T-cell (primary cell): ENCODE data around the gene SLC26A3. TPM values are rescaled to one million over a fixed set of nuclear protein-coding genes. Genes with fewer than 3 reads are reported as not detected.
"Not testable (repeated sequence)": the region's sequence is repeated elsewhere in the genome, so short reads cannot be mapped to it uniquely, and the experiment has no call there.

Source experiments
- ATAC-seq, 4 experiments: fragments of 200-7000 bp in 3 of 4; fragments of 150-1000 bp in 1 of 4; cut with Tn5 transposase; replicated peaks in 1 of 4; 1 replicate in 3 of 4; 2 replicates in 1 of 4; pipeline ENCODE4 v1.10.0; 2021; ENCODE audit warnings: moderate library complexity in 3 of 4, mild to moderate bottlenecking in 2 of 4, moderate number of reproducible peaks in 1 of 4
- CTCF ChIA-PET, 2 donors: fragments of 300-600 bp; sonication (Branson Sonifier 250); formaldehyde crosslinking; loops; one replicate each; lab custom pipeline; 2022; ENCODE audit warnings: antibody characterized with exemption in 2 of 2; lab: Charles Lee
- POLR2A ChIA-PET, 2 donors: fragments of 300-600 bp; sonication (Branson Sonifier 250); formaldehyde crosslinking; loops; one replicate each; lab custom pipeline; 2022; ENCODE audit warnings: antibody characterized with exemption in 2 of 2; lab: Charles Lee
- DNase-seq, 35 experiments: peaks; one replicate each; pipeline versions ENCODE4 v3.0.0 to v3.0.0-alpha.2; 2013 to 2023
- H3K27ac ChIP-seq: one replicate; pipeline ENCODE4 v1.5.1; 2013; ENCODE audit warnings: low read length
- H3K27me3 ChIP-seq, 2 experiments: replicated peaks in 1 of 2; 1 replicate in 1 of 2; 2 replicates in 1 of 2; pipeline versions ENCODE4 v1.6.1 to v1.7.0; 2013; ENCODE audit warnings: low read length in 1 of 2, mixed read lengths in 1 of 2; ENCODE audit not compliant: control insufficient read depth in 2 of 2, insufficient read depth in 2 of 2; ENCODE audit errors: extremely low read depth in 1 of 2
- H3K36me3 ChIP-seq, 2 donors: 1 replicate in 1 of 2; 2 replicates in 1 of 2; pipeline versions ENCODE4 v1.6.1 to v1.7.0; 2013; ENCODE audit warnings: low read length in 1 of 2; ENCODE audit not compliant: control insufficient read depth in 2 of 2, insufficient read depth in 1 of 2; ENCODE audit errors: extremely low read depth in 1 of 2
- H3K4me1 ChIP-seq, 2 experiments: 1 replicate in 1 of 2; 2 replicates in 1 of 2; pipeline versions ENCODE4 v1.6.1 to v1.7.0; 2013; ENCODE audit warnings: low read length in 2 of 2, mixed read lengths in 1 of 2; ENCODE audit not compliant: insufficient read depth in 2 of 2, control insufficient read depth in 1 of 2; ENCODE audit errors: extremely low read depth in 1 of 2
- H3K4me3 ChIP-seq, 2 donors: 1 replicate in 1 of 2; 2 replicates in 1 of 2; pipeline versions ENCODE4 v1.5.1 to v1.7.0; 2013; ENCODE audit warnings: mild to moderate bottlenecking in 2 of 2, low read length in 1 of 2, moderate library complexity in 1 of 2; ENCODE audit not compliant: control insufficient read depth in 1 of 2; ENCODE audit errors: extremely low read depth in 1 of 2
- H3K9me3 ChIP-seq: 2 replicates; pipeline ENCODE4 v1.7.0; 2013
- H3K27ac Mint-ChIP-seq, 2 donors: one replicate each; pipeline ENCODE4 v1.8.0; 2020 to 2021; ENCODE audit warnings: mild to moderate bottlenecking in 2 of 2, mixed read lengths in 2 of 2
- H3K27me3 Mint-ChIP-seq, 2 donors: one replicate each; pipeline ENCODE4 v1.8.0; 2021 to 2022; ENCODE audit warnings: mixed read lengths in 2 of 2
- H3K36me3 Mint-ChIP-seq: one replicate; pipeline ENCODE4 v1.8.0; 2021; ENCODE audit warnings: mixed read lengths
- H3K4me1 Mint-ChIP-seq, 3 donors: one replicate each; pipeline ENCODE4 v1.8.0; 2020 to 2022; ENCODE audit warnings: mixed read lengths in 3 of 3, mild to moderate bottlenecking in 1 of 3
- H3K4me3 Mint-ChIP-seq, 3 donors: one replicate each; pipeline ENCODE4 v1.8.0; 2020 to 2022; ENCODE audit warnings: mild to moderate bottlenecking in 3 of 3, mixed read lengths in 3 of 3, moderate library complexity in 3 of 3
- H3K9me3 Mint-ChIP-seq, 3 donors: one replicate each; pipeline ENCODE4 v1.8.0; 2020 to 2022; ENCODE audit warnings: mixed read lengths in 3 of 3
- WGBS: methylation state at CpG from one replicate; pipeline ENCODE4 v1.1.5; 2013; ENCODE audit warnings: missing lambda C conversion rate; ENCODE audit not compliant: insufficient coverage; 5-methylcytosine and 5-hydroxymethylcytosine counted together
- total RNA-seq, 35 experiments: library from RNA in 6 of 35; stranded (reverse) in 6 of 35; fragments of 120-200 nt in 1 of 35; gene quantifications; one replicate each; pipeline versions ENCODE4 v1.2.1 to v1.2.4 and lab custom pipeline; 2013 to 2026

SLC26A3 gene
- under 1 TPM in 3 of 5 donors, not detected in 2; 0.33 to 0.93 (median 0.70) TPM for total RNA-seq
- not detected for total RNA-seq (2013)
- 0 to 0.09 (median 0) reads per million in 29 experiments for total RNA-seq (lab: John Stamatoyannopoulos, UW)

DNA sequence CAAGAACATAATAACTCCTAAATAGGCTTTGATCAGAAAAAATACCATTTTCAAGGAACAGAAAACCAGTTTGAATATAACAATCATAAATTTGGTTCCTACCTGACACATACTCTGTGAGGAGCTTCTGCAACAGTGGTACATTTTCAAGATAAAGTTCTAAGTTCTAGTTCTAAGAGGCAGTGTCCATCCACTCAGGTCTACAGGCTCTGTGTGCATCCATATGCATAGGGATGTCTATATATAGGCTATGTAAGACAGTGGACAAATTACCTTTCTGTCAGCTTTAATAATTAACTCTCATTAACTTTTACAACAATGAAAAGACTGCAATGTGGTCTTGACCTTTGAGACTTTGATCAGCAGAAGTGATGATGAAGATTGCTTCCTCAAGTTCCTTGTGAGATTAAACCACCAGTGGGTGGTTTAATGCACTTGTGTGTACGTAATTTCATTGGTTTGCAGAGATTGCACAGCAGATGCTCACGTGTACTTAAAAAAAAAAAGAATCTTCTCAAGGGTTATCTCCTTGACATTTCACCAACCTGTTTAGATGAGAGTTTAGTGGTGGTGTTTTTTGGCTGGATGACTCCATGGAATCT lies at the start of gene SLC26A3:
Gene SLC26A3, minus strand, starts transcription at position 215 of the 602 bp plus-strand sequence. CDS start 8,714 bp downstream, outside the sequence.
- DNase-seq, result no peak
- no peak within 1 kb of the TSS for H3K27ac ChIP-seq
- POLR2A ChIA-PET, result no interaction called here
- H3K36me3 Mint-ChIP-seq, result no peaks in the 10 kb centered on the region
- no peaks in the 10 kb centered on the region for H3K9me3 Mint-ChIP-seq
- ATAC-seq, result no peak
- H3K27me3 Mint-ChIP-seq, result peaks cover 0 to 9% of the 10 kb centered on the region in 2 donors
- H3K4me3 ChIP-seq, result no peak within 1 kb of the TSS
- H3K9me3 ChIP-seq, result no peaks in the 10 kb centered on the region
- H3K4me1 Mint-ChIP-seq, result no peaks in the 10 kb centered on the region
- H3K4me3 Mint-ChIP-seq, result no peak within 1 kb of the TSS
- no peak within 1 kb of the TSS for H3K27ac Mint-ChIP-seq
- WGBS, result no CpG with 5 or more reads among the region's 2 CpGs
- H3K36me3 ChIP-seq, result no peaks in the 10 kb centered on the region
- CTCF ChIA-PET, result interaction anchor here in 1 of 2 donors (0.6 to 0.7 kb wide), 2 partner anchors 43 to 463 kb away, joined by 5 to 6 read pairs; no protein-coding TSS in a partner anchor
- no peaks in the 10 kb centered on the region for H3K4me1 ChIP-seq
- H3K27me3 ChIP-seq, result no peaks in the 10 kb centered on the region

DNA sequence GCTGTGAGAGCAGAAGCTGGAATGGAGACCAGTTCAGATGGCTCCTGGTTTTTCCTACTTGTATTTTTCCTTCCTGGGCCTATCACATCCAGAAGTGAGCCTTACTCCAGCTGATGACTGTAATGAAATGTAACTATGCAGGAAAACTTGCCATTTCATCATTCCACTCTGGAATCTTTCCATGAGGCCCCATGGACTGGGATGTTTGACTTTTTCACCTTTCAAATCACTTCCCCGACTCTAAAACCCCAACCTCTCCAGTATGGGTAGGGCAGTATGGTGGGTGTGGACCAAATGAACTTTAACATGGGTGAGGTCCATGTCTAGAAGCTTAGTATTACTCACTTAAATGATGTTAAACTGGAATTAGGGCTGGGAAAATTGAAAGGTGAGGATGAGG lies 47.6 kb upstream of the SLC26A3 start:
- Histone ChIP-seq H3K9me3 (no peaks in the 10 kb centered on the region), H3K27me3 (no peaks in the 10 kb centered on the region), H3K27ac (no peak overlapping the region), H3K36me3 (no peaks in the 10 kb centered on the region), H3K4me1 (peaks cover 0 to 6% of the 10 kb centered on the region in 2 experiments), H3K4me3 (no peak overlapping the region)
- DNase-seq (no peak), ATAC-seq (no peak)
- Mint-ChIP-seq H3K4me3 (no peak overlapping the region), H3K9me3 (no peaks in the 10 kb centered on the region), H3K27ac (no peak overlapping the region), H3K36me3 (no peaks in the 10 kb centered on the region), H3K27me3 (no peaks in the 10 kb centered on the region), H3K4me1 (peaks cover 10 to 20% (median 12%) of the 10 kb centered on the region in 3 donors)
- POLR2A ChIA-PET, result no interaction called here
- CTCF ChIA-PET, result interaction anchor here in 1 of 2 donors (0.6 kb wide), 1 partner anchor 18 kb away, joined by 3 read pairs; no protein-coding TSS in a partner anchor
- WGBS, result no CpG with 5 or more reads among the region's 1 CpG

DNA sequence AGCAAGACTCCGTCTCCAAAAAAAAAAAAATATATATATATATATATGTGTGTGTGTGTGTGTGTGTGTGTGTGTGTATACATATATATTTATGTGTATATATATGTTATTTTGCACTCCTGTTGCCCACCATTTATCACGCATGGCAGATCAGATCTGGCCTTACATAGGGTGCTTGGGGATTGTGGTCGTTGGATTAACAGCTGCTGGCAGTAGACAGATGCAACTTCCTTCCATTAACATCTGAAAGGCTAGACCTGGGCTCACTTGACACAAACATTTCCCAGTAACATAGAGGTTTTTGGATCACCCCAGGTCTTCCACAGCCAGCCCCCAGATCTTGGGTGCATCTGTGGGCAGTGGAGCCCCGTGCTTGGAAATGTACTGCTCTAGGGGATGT lies 47.2 kb upstream of the SLC26A3 start:
- no peak overlapping the region for H3K4me3 Mint-ChIP-seq
- DNase-seq (no peak), ATAC-seq (no peak)
- no CpG with 5 or more reads among the region's 4 CpGs for WGBS
- Histone ChIP-seq H3K4me1 (peaks cover 0 to 1% of the 10 kb centered on the region in 2 experiments), H3K4me3 (no peak overlapping the region), H3K27ac (no peak overlapping the region), H3K27me3 (no peaks in the 10 kb centered on the region), H3K9me3 (no peaks in the 10 kb centered on the region), H3K36me3 (no peaks in the 10 kb centered on the region)
- ChIA-PET CTCF (interaction anchor here in 1 of 2 donors (0.6 kb wide), 1 partner anchor 19 kb away, joined by 3 read pairs; no protein-coding TSS in a partner anchor), POLR2A (no interaction called here)
- H3K27ac Mint-ChIP-seq, result no peak overlapping the region
- no peaks in the 10 kb centered on the region for H3K9me3 Mint-ChIP-seq
- no peaks in the 10 kb centered on the region for H3K27me3 Mint-ChIP-seq
- peaks cover 8 to 15% (median 8%) of the 10 kb centered on the region in 3 donors for H3K4me1 Mint-ChIP-seq
- H3K36me3 Mint-ChIP-seq, result no peaks in the 10 kb centered on the region

DNA sequence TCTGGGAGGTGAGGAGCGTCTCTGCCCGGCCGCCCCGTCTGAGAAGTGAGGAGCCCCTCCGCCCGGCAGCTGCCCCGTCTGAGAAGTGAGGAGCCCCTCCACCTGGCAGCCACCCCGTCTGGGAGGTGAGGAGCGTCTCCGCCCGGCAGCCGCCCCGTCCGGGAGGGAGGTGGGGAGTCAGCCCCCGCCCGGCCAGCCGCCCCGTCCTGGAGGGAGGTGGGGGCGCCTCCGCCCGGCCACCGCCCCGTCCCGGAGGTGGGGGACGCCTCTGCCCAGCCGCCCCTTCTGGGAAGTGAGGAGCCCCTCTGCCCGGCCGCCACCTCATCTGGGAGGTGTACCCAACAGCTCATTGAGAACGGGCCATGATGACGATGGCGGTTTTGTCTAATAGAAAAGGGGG lies 45.2 kb upstream of the SLC26A3 start:
- H3K36me3 Mint-ChIP-seq, DNase-seq, H3K27ac Mint-ChIP-seq, ATAC-seq, H3K4me3 Mint-ChIP-seq, CTCF ChIA-PET, H3K36me3 ChIP-seq, H3K27me3 ChIP-seq, H3K4me1 Mint-ChIP-seq, POLR2A ChIA-PET, H3K4me1 ChIP-seq, H3K27me3 Mint-ChIP-seq, H3K4me3 ChIP-seq, H3K9me3 Mint-ChIP-seq, H3K9me3 ChIP-seq, H3K27ac ChIP-seq: not testable (repeated sequence)
- 100% methylated on average over 3 of the region's 31 CpGs for WGBS

DNA sequence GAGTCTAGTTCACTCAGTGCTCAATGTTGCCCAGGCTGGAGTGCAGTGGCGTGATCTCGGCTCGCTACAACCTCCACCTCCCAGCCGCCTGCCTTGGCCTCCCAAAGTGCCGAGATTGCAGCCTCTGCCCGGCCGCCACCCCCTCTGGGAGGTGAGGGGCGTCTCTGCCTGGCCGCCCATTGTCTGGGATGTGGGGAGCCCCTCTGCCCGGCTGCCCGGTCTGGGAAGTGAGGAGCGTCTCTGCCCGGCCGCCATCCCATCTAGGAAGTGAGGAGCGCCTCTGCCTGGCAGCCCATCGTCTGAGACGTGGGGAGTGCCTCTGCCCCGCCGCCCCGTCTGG lies 44.8 kb upstream of the SLC26A3 start:
- 82% methylated on average over 4 of the region's 20 CpGs for WGBS
- H3K4me3 Mint-ChIP-seq, H3K9me3 ChIP-seq, H3K27me3 ChIP-seq, H3K4me3 ChIP-seq, H3K4me1 ChIP-seq, H3K27me3 Mint-ChIP-seq, H3K27ac Mint-ChIP-seq, POLR2A ChIA-PET, DNase-seq, H3K36me3 Mint-ChIP-seq, H3K27ac ChIP-seq, ATAC-seq, H3K36me3 ChIP-seq, CTCF ChIA-PET, H3K9me3 Mint-ChIP-seq, H3K4me1 Mint-ChIP-seq: not testable (repeated sequence)

DNA sequence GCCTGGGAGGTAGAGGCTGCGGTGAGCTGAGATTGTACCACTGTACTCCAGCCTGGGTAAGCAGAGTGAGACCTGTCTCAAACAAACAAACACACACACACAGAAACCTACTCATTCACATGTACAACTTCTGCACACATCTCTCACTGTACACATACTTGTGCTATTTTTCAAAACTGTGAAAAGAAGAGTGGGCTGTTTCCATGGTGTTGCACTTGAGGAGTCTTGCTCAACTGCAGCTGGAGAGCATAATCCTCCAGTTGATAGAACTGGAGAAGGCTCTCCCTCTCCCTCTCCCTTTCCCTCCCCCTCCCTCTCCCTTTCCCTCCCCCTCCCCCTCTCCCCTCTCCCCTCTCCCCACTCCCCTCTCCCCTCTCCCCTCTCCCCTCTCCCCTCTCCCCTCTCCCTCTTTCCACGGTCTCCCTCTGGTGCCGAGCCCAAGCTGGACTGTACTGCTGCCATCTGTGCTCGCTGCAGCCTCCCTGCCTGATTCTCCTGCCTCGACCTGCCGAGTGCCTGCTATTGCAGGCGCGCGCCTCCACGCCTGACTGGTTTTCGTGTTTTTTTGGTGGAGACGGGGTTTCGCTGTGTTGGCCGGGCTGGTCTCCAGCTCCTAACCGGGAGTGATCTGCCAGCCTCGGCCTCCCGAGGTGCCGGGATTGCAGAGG lies 44.3 kb upstream of the SLC26A3 start:
- 88% methylated on average over 7 of the region's 18 CpGs for WGBS
- H3K4me1 Mint-ChIP-seq, result peaks cover 0 to 7% (median 3%) of the 10 kb centered on the region in 3 donors
- no peaks in the 10 kb centered on the region for H3K27me3 Mint-ChIP-seq
- no peak for DNase-seq
- Histone ChIP-seq H3K9me3 (no peaks in the 10 kb centered on the region), H3K4me3 (no peak overlapping the region), H3K27me3 (no peaks in the 10 kb centered on the region), H3K4me1 (no peaks in the 10 kb centered on the region), H3K27ac (no peak overlapping the region), H3K36me3 (no peaks in the 10 kb centered on the region)
- ChIA-PET POLR2A (no interaction called here), CTCF (no interaction called here)
- H3K4me3 Mint-ChIP-seq, result no peak overlapping the region
- no peak for ATAC-seq
- no peaks in the 10 kb centered on the region for H3K9me3 Mint-ChIP-seq
- H3K27ac Mint-ChIP-seq, result no peak overlapping the region
- no peaks in the 10 kb centered on the region for H3K36me3 Mint-ChIP-seq
